B cell (primary cell): ENCODE data around the gene RAB10. TPM values are rescaled to one million over a fixed set of nuclear protein-coding genes. Genes with fewer than 3 reads are reported as not detected.

Experiments
- ATAC-seq: fragments of 200-7000 bp; cut with Tn5 transposase; one replicate; pipeline ENCODE4 v1.10.0; 2021; ENCODE audit warnings: low read depth, mild to moderate bottlenecking, moderate number of reproducible peaks, moderate library complexity
- CTCF ChIA-PET: fragments of 350-600 bp; sonication (Branson Sonifier 250); formaldehyde crosslinking; loops from one replicate; lab custom pipeline; 2021; ENCODE audit warnings: antibody characterized with exemption, inconsistent platforms; lab: Charles Lee
- POLR2A ChIA-PET: fragments of 350-600 bp; sonication (Branson Sonifier 250); formaldehyde crosslinking; loops from one replicate; lab custom pipeline; 2021; ENCODE audit warnings: antibody characterized with exemption; lab: Charles Lee
- DNase-seq: peaks from one replicate; pipeline ENCODE4 v3.0.0; 2013
- H2AFZ ChIP-seq: 2 replicates; pipeline ENCODE4 v1.6.1; 2012; ENCODE audit warnings: mild to moderate bottlenecking, low read depth, low read length; ENCODE audit not compliant: insufficient read depth, poor library complexity, severe bottlenecking
- H3K27ac ChIP-seq, 2 donors: 1 replicate in 1 of 2; 2 replicates in 1 of 2; pipeline ENCODE4 v1.5.1; 2012 to 2013; ENCODE audit warnings: low read length in 2 of 2, mild to moderate bottlenecking in 2 of 2, moderate library complexity in 1 of 2
- H3K27me3 ChIP-seq, 4 experiments: fragments of 200-600 bp in 1 of 4; sonication (generic) in 1 of 4; replicated peaks in 1 of 4; 1 replicate in 2 of 4; 2 replicates in 2 of 4; pipeline versions ENCODE4 v1.6.1 to v1.7.0; 2013 to 2016; ENCODE audit warnings: low read length in 3 of 4, mild to moderate bottlenecking in 2 of 4, mixed read lengths in 1 of 4, moderate library complexity in 1 of 4; ENCODE audit not compliant: insufficient read depth in 4 of 4, control insufficient read depth in 3 of 4; ENCODE audit errors: control extremely low read depth in 1 of 4
- H3K36me3 ChIP-seq, 2 experiments: replicated peaks in 1 of 2; 1 replicate in 1 of 2; 2 replicates in 1 of 2; pipeline versions ENCODE4 v1.6.1 to v1.7.1; 2013; ENCODE audit warnings: low read length in 1 of 2; ENCODE audit not compliant: insufficient read depth in 2 of 2, control insufficient read depth in 1 of 2; ENCODE audit errors: control extremely low read depth in 1 of 2, extremely low read depth in 1 of 2
- H3K4me1 ChIP-seq, 2 donors: fragments of 200-600 bp in 1 of 2; sonication (generic) in 1 of 2; 1 replicate in 1 of 2; 2 replicates in 1 of 2; pipeline versions ENCODE4 v1.5.1 to v1.6.1; 2013 to 2017; ENCODE audit warnings: low read length in 2 of 2; ENCODE audit not compliant: control insufficient read depth in 2 of 2, insufficient read depth in 2 of 2
- H3K4me2 ChIP-seq: replicated peaks from 2 replicates; pipeline ENCODE3; 2012; ENCODE audit warnings: mild to moderate bottlenecking, low read depth, low read length; ENCODE audit not compliant: poor library complexity, severe bottlenecking
- H3K4me3 ChIP-seq, 5 experiments: fragments of 200-600 bp in 1 of 5; sonication (generic) in 1 of 5; 1 replicate in 3 of 5; 2 replicates in 2 of 5; pipeline versions ENCODE4 v1.5.1 to v1.7.0; 2011 to 2016; ENCODE audit warnings: low read length in 4 of 5, mild to moderate bottlenecking in 4 of 5, low read depth in 2 of 5, control low read depth in 1 of 5, moderate library complexity in 1 of 5; ENCODE audit not compliant: insufficient read depth in 1 of 5; ENCODE audit errors: control extremely low read depth in 1 of 5, extremely low read depth in 1 of 5
- H3K79me2 ChIP-seq: fragments of 200-600 bp; sonication (generic); one replicate; pipeline ENCODE4 v1.6.0; 2016; ENCODE audit warnings: low read length; ENCODE audit not compliant: control insufficient read depth, insufficient read depth
- H3K9ac ChIP-seq: fragments of 200-600 bp; sonication (generic); 2 replicates; pipeline ENCODE4 v1.6.1; 2017; ENCODE audit warnings: mild to moderate bottlenecking, low read length, moderate library complexity
- H3K9me3 ChIP-seq, 3 donors: one replicate each; pipeline versions ENCODE4 v1.6.1 to v1.7.1; 2013; ENCODE audit warnings: low read length in 2 of 3; ENCODE audit not compliant: control insufficient read depth in 2 of 3, insufficient read depth in 1 of 3; ENCODE audit errors: control extremely low read depth in 1 of 3
- H4K20me1 ChIP-seq: 2 replicates; pipeline ENCODE4 v1.6.0; 2012; ENCODE audit warnings: mild to moderate bottlenecking, low read length; ENCODE audit not compliant: insufficient read depth, control insufficient read depth, poor library complexity, severe bottlenecking
- H3K27ac Mint-ChIP-seq: one replicate; pipeline ENCODE4 v1.8.0; 2021; ENCODE audit warnings: mixed read lengths
- H3K27me3 Mint-ChIP-seq: one replicate; pipeline ENCODE4 v1.8.0; 2021; ENCODE audit warnings: mixed read lengths
- H3K4me1 Mint-ChIP-seq: one replicate; pipeline ENCODE4 v1.8.0; 2021; ENCODE audit warnings: mixed read lengths
- H3K4me3 Mint-ChIP-seq: one replicate; pipeline ENCODE4 v1.8.0; 2021; ENCODE audit warnings: mixed read lengths
- H3K9me3 Mint-ChIP-seq: one replicate; pipeline ENCODE4 v1.8.0; 2022; ENCODE audit warnings: mixed read lengths; ENCODE audit not compliant: insufficient read depth
- EZH2 ChIP-seq: IDR thresholded peaks from 2 replicates; pipeline ENCODE4 v1.6.1; 2012; ENCODE audit warnings: borderline replicate concordance, low read depth, mild to moderate bottlenecking, moderate library complexity, low read length; ENCODE audit not compliant: insufficient read depth, poor library complexity, severe bottlenecking
- WGBS: methylation state at CpG from one replicate; pipeline ENCODE4 v1.1.5; 2013; ENCODE audit warnings: missing lambda C conversion rate; ENCODE audit not compliant: insufficient coverage; 5-methylcytosine and 5-hydroxymethylcytosine counted together
- intact Hi-C: fragments of 100-400 bp; cut with micrococcal nuclease; formaldehyde crosslinking; loops from one replicate; pipeline ENCODE4 v1.10.0; 2022
- polyA plus RNA-seq: library from polyadenylated mRNA; depleted of rRNA; stranded (reverse); fragments of >200 nt; gene quantifications from 2 replicates; pipeline ENCODE4 v1.2.3, GENCODE V29; 2012
- total RNA-seq, 2 donors: library from RNA; stranded (reverse); fragments of 120-200 nt in 1 of 2; gene quantifications; 1 replicate in 1 of 2; 2 replicates in 1 of 2; pipeline versions ENCODE4 v1.2.3 to v1.2.4, GENCODE V29; 2013 to 2022
- TF ChIP-seq, protein P1 (sequence below): fragments of 200-600 bp; IDR thresholded peaks from one replicate; pipeline ENCODE4 v1.8.0; 2022; ENCODE audit warnings: antibody characterized with exemption, mild to moderate bottlenecking

RAB10 gene
- total and polyA plus RNA-seq, 2 donors (not counting 1 experiment from before 2014, with no cell fraction given) = 21.7 to 66.7 TPM

GRCh38 chr2:26150243-26150642, 116.4 kb downstream of the RAB10 start:
- Histone ChIP-seq H3K36me3 (no peaks in the 10 kb centered on the region), H4K20me1 (no peaks in the 10 kb centered on the region), H2AFZ (no peak overlapping the region), H3K79me2 (no peaks in the 10 kb centered on the region), H3K9me3 (peaks cover 0 to 4% (median 0%) of the 10 kb centered on the region in 3 donors), H3K27me3 (peaks cover 0 to 11% (median 1%) of the 10 kb centered on the region in 4 experiments), H3K9ac (no peak overlapping the region), H3K4me2 (no peak overlapping the region), H3K4me1 (no peaks in the 10 kb centered on the region), H3K4me3 (no peak overlapping the region), H3K27ac (no peak overlapping the region)
- DNase-seq (no peak), ATAC-seq (no peak)
- Mint-ChIP-seq H3K4me1 (no peaks in the 10 kb centered on the region), H3K9me3 (no peaks in the 10 kb centered on the region), H3K4me3 (no peak overlapping the region), H3K27ac (no peak overlapping the region), H3K27me3 (peaks cover 19% of the 10 kb centered on the region)
- POLR2A ChIA-PET = no interaction called here
- TF ChIP-seq, protein P1, sequence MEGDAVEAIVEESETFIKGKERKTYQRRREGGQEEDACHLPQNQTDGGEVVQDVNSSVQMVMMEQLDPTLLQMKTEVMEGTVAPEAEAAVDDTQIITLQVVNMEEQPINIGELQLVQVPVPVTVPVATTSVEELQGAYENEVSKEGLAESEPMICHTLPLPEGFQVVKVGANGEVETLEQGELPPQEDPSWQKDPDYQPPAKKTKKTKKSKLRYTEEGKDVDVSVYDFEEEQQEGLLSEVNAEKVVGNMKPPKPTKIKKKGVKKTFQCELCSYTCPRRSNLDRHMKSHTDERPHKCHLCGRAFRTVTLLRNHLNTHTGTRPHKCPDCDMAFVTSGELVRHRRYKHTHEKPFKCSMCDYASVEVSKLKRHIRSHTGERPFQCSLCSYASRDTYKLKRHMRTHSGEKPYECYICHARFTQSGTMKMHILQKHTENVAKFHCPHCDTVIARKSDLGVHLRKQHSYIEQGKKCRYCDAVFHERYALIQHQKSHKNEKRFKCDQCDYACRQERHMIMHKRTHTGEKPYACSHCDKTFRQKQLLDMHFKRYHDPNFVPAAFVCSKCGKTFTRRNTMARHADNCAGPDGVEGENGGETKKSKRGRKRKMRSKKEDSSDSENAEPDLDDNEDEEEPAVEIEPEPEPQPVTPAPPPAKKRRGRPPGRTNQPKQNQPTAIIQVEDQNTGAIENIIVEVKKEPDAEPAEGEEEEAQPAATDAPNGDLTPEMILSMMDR = no peak
- intact Hi-C loops = no loop called here
- CTCF ChIA-PET = interaction anchor here (0.7 to 1.7 kb wide), 2 partner anchors 66 to 159 kb away, joined by 3 to 4 read pairs; no protein-coding TSS in a partner anchor
- WGBS = 87% methylated on average over 12 of the region's 12 CpGs

DNA sequence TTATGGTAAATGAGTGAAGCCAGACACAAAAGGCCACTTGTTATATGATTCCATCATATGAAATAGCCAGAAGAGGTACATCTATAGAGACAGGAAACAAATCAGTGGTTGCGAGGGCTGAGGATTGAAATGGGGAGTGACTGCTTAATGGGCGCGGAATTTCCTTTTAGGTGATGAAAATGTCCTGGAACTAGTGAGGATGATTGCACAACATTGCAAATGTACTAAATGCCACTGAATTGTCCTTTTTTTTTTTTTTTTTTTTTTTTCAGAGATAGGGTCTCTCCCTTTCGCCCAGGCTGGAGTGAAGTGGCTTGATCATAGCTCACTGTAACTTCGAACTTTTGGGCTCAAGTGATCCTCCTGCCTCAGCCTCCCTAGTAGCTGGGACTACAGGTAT, 123.7 kb downstream of the RAB10 start:
- intact Hi-C loops = no loop called here
- DNase-seq = no peak
- no CpG with 5 or more reads among the region's 5 CpGs for WGBS
- TF ChIP-seq, protein P1 = no peak
- no peak for TF ChIP-seq EZH2
- Histone ChIP-seq H3K4me3 (no peak overlapping the region), H3K9ac (no peak overlapping the region), H3K9me3 (peaks cover 0 to 5% (median 5%) of the 10 kb centered on the region in 3 donors), H2AFZ (no peak overlapping the region), H3K36me3 (no peaks in the 10 kb centered on the region), H4K20me1 (no peaks in the 10 kb centered on the region), H3K4me1 (no peaks in the 10 kb centered on the region), H3K27me3 (no peaks in the 10 kb centered on the region), H3K79me2 (no peaks in the 10 kb centered on the region), H3K27ac (no peak overlapping the region), H3K4me2 (no peak overlapping the region)
- H3K4me3 Mint-ChIP-seq = no peak overlapping the region
- CTCF ChIA-PET = no interaction called here
- POLR2A ChIA-PET = interaction anchor here (0.6 kb wide), 1 partner anchor 38 kb away, joined by 5 read pairs; no protein-coding TSS in a partner anchor
- no peaks in the 10 kb centered on the region for H3K27me3 Mint-ChIP-seq
- H3K27ac Mint-ChIP-seq = no peak overlapping the region
- H3K4me1 Mint-ChIP-seq = no peaks in the 10 kb centered on the region
- ATAC-seq = no peak
- peaks cover 3% of the 10 kb centered on the region for H3K9me3 Mint-ChIP-seq
